RPMI7951 (cell line): ENCODE data around the gene IRF6. TPM values are rescaled to one million over a fixed set of nuclear protein-coding genes. Genes with fewer than 3 reads are reported as not detected.

Experiments
- DNase-seq: peaks from one replicate; pipeline ENCODE4 v3.0.0-alpha.2; 2012; ENCODE audit warnings: low read depth
- total RNA-seq: library from RNA; depleted of rRNA; stranded (reverse); fragments of >200 nt; shearing (Covaris generic); gene quantifications from 2 replicates; pipeline ENCODE4 v1.2.3, GENCODE V29; 2014; rRNA removed

IRF6 gene
- total RNA-seq, 1 experiment from 2014 or later, result 0.24 TPM

GRCh38 chr1:209736490-209737117, 69.3 kb downstream of the IRF6 start:
- DNase-seq, result no peak

Other genes starting within 250 kb of the IRF6 start
- 4.5 and 7.3 TPM in 2 replicates for gene CAMK1G, start 222.4 kb downstream of the IRF6 start, total RNA-seq
- gene LAMB3, start 153.7 kb downstream of the IRF6 start, total RNA-seq, result 20.2 and 22.5 TPM in 2 replicates
- gene G0S2, start 130.7 kb downstream of the IRF6 start, total RNA-seq, result 20.9 and 31.5 TPM in 2 replicates
- gene HSD11B1, start 101.3 kb downstream of the IRF6 start, total RNA-seq, result 0.20 and 0.72 TPM in 2 replicates
- not detected in 2 replicates for gene TRAF3IP3, start 50.1 kb downstream of the IRF6 start, total RNA-seq
- gene C1orf74, start 21.6 kb downstream of the IRF6 start, total RNA-seq, result 4.0 TPM in 2 replicates
- 5.3 and 7.0 TPM in 2 replicates for gene UTP25, start 21.8 kb upstream of the IRF6 start, total RNA-seq
- gene SYT14, start 132.1 kb upstream of the IRF6 start, total RNA-seq, result 1.1 and 2.2 TPM in 2 replicates